GM18520 (cell line): ENCODE results near the gene TGM3.

Source experiments
- ATAC-seq: cut with Tn5 transposase; IDR thresholded peaks from one replicate; pipeline ENCODE4 v1.9.1; 2021; ENCODE audit not compliant: unreplicated experiment

Gene TGM3

GRCh38 chr20:2305479-2305878 is 9.7 kb downstream of the TGM3 start:
- ATAC-seq, result no peak

- no peak for ATAC-seq
These were observed 10.1 kb downstream of the TGM3 start for GRCh38 chr20:2305946-2306345.

GRCh38 chr20:2307136-2307535 is 11.3 kb downstream of the TGM3 start:
- ATAC-seq, result no peak

- no peak for ATAC-seq
These were observed 15.5 kb downstream of the TGM3 start for GRCh38 chr20:2311329-2311728.

- ATAC-seq, result no peak
These were observed 17.1 kb downstream of the TGM3 start for GRCh38 chr20:2312876-2313275.

- ATAC-seq, result no peak
These were observed 17.5 kb downstream of the TGM3 start for GRCh38 chr20:2313316-2313715.

- no peak for ATAC-seq
These were observed 19.1 kb downstream of the TGM3 start for GRCh38 chr20:2314759-2315439.

GRCh38 chr20:2315440-2315778 is 19.6 kb downstream of the TGM3 start:
- ATAC-seq, result no peak

GRCh38 chr20:2316847-2317495 is 21.2 kb downstream of the TGM3 start:
- ATAC-seq, result no peak

GRCh38 chr20:2320813-2321658 is 25.2 kb downstream of the TGM3 start:
- no peak for ATAC-seq

GRCh38 chr20:2323051-2323450 is 27.2 kb downstream of the TGM3 start:
- no peak for ATAC-seq

GRCh38 chr20:2326046-2326445 is 30.2 kb downstream of the TGM3 start:
- ATAC-seq, result no peak

GRCh38 chr20:2327620-2328555 is 32.1 kb downstream of the TGM3 start:
- no peak for ATAC-seq

GRCh38 chr20:2329286-2329685 is 33.5 kb downstream of the TGM3 start:
- ATAC-seq, result no peak

GRCh38 chr20:2330090-2330695 is 34.4 kb downstream of the TGM3 start:
- ATAC-seq, result no peak

GRCh38 chr20:2331106-2331505 is 35.3 kb downstream of the TGM3 start:
- no peak for ATAC-seq

GRCh38 chr20:2331901-2332565 is 36.2 kb downstream of the TGM3 start:
- no peak for ATAC-seq

- no peak for ATAC-seq
These were observed 36.9 kb downstream of the TGM3 start for GRCh38 chr20:2332711-2333110.

GRCh38 chr20:2333821-2334220 is 38.0 kb downstream of the TGM3 start:
- no peak for ATAC-seq
